Prostate gland (tissue), 2 donors: ENCODE results near the gene ARSB. TPM values are rescaled to one million over a fixed set of nuclear protein-coding genes. Genes with fewer than 3 reads are reported as not detected.

ENCODE experiments used
- DNase-seq: peaks from one replicate; pipeline ENCODE4 v3.0.0-alpha.2; 2019; ENCODE audit warnings: low spot score
- H3K27ac ChIP-seq, 2 donors: fragments of 200-600 bp; sonication (generic); 2 replicates each; pipeline ENCODE4 v1.5.1; 2017 to 2019
- H3K27me3 ChIP-seq: fragments of 200-600 bp; sonication (generic); replicated peaks from 2 replicates; pipeline ENCODE4 v1.5.1; 2019; ENCODE audit not compliant: insufficient read depth
- H3K36me3 ChIP-seq, 2 donors: fragments of 200-600 bp; sonication (generic); 1 replicate in 1 of 2; 2 replicates in 1 of 2; pipeline versions ENCODE4 v1.5.1 to v1.8.1; 2017 to 2019
- H3K4me1 ChIP-seq: fragments of 200-600 bp; sonication (generic); replicated peaks from 2 replicates; pipeline ENCODE4 v1.5.1; 2019
- H3K4me3 ChIP-seq, 2 donors: fragments of 200-600 bp; sonication (generic); 2 replicates each; pipeline ENCODE4 v1.5.1; 2017 to 2019
- H3K9me3 ChIP-seq: fragments of 200-600 bp; sonication (generic); 2 replicates; pipeline ENCODE4 v1.5.1; 2017
- POLR2A ChIP-seq: fragments of 450-650 bp; IDR thresholded peaks from one replicate; pipeline ENCODE4 v1.6.1; 2016; ENCODE audit warnings: antibody characterized with exemption, mild to moderate bottlenecking
- POLR2AphosphoS5 ChIP-seq: sonication (generic); formaldehyde crosslinking; IDR thresholded peaks from one replicate; pipeline ENCODE4 v1.6.1; 2017; ENCODE audit warnings: antibody characterized with exemption
- WGBS: methylation state at CpG from one replicate; pipeline ENCODE4 v1.1.5; 2018; 5-methylcytosine and 5-hydroxymethylcytosine counted together
- intact Hi-C: fragments of 100-400 bp; cut with DNase I; formaldehyde crosslinking; loops from one replicate; pipeline ENCODE4 v1.14.2; 2022
- total RNA-seq, 2 donors: library from RNA; depleted of rRNA; stranded (reverse); fragments of >200 nt; gene quantifications; one replicate each; pipeline ENCODE4 v1.1.0, GENCODE V29; 2016
- TF ChIP-seq, protein P1 (sequence below), 4 experiments: fragments of 200-600 bp in 2 of 4; fragments of 450-650 bp in 2 of 4; sonication (generic) in 2 of 4; IDR thresholded peaks; 1 replicate in 3 of 4; 2 replicates in 1 of 4; pipeline ENCODE4 v1.5.1; 2016 to 2019; ENCODE audit warnings: antibody characterized with exemption in 4 of 4, mild to moderate bottlenecking in 2 of 4, moderate library complexity in 2 of 4

ARSB gene
- total RNA-seq, 2 donors from 2014 or later, result 5.4 to 14.9 TPM

DNA sequence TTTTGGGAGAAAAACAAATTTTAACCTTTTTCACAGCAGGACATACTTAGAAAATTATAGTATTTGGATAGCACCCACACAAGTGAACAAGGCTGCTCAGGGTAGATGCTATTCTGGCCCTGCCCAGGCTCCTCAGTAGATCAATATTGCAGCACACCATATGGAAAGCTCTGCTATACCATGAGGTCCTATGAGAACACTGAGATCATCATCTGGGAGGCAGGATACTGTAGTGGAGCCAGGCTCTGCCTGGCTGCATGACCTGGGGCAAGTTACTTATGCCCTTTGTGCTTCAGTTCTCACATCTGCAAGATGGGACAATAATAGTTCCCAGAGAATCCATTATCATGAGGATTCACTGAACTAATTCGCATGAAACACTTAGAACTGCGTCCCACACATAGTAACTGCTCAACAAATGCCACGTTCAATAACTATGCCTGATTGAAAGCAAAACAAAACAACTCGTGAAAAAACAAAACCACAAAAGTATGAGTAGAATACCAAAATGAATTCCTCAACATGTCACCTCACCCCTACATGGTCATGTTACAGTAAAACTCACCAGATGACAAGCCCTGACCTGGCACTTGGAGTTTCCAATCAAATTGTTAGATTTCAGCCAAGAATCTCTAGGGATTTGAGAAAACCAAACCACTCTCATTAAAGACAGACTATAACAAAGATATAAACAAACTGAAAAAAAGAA lies 31.9 kb downstream of the ARSB start:
- Histone ChIP-seq H3K36me3 (no peaks in the 10 kb centered on the region), H3K27me3 (no peaks in the 10 kb centered on the region), H3K4me1 (no peaks in the 10 kb centered on the region), H3K27ac (no peak overlapping the region), H3K9me3 (no peaks in the 10 kb centered on the region), H3K4me3 (no peak overlapping the region)
- TF ChIP-seq, protein P1, sequence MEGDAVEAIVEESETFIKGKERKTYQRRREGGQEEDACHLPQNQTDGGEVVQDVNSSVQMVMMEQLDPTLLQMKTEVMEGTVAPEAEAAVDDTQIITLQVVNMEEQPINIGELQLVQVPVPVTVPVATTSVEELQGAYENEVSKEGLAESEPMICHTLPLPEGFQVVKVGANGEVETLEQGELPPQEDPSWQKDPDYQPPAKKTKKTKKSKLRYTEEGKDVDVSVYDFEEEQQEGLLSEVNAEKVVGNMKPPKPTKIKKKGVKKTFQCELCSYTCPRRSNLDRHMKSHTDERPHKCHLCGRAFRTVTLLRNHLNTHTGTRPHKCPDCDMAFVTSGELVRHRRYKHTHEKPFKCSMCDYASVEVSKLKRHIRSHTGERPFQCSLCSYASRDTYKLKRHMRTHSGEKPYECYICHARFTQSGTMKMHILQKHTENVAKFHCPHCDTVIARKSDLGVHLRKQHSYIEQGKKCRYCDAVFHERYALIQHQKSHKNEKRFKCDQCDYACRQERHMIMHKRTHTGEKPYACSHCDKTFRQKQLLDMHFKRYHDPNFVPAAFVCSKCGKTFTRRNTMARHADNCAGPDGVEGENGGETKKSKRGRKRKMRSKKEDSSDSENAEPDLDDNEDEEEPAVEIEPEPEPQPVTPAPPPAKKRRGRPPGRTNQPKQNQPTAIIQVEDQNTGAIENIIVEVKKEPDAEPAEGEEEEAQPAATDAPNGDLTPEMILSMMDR (IDR thresholded peaks at IDR 0.05), result no peak
- TF ChIP-seq POLR2AphosphoS5, result no peak
- TF ChIP-seq POLR2A, result no peak
- 90% methylated on average over 4 of the region's 4 CpGs for WGBS
- no peak for DNase-seq
- intact Hi-C loops, result no loop called here

DNA sequence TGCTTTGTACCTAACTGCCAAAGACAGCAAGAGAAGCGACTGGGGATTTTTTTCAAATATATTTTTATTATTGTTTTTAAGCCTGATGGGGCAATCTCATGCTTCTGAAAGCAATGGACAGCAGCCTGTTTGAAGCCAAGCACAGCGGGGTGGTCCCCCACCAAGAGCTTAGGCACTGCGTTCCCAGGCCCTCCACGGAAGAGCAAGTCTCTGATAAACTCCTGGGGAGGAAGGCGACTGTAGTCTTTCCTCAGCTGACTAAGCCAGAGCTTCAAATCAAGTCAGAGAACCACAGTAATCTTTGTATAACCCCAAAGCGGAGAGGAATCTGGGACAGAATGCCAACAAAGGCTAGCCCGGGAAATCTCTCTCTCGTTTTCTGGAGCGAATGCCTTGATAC lies 54.4 kb downstream of the ARSB start:
- Histone ChIP-seq H3K4me3 (no peak overlapping the region), H3K4me1 (no peaks in the 10 kb centered on the region), H3K27me3 (no peaks in the 10 kb centered on the region), H3K36me3 (no peaks in the 10 kb centered on the region), H3K9me3 (no peaks in the 10 kb centered on the region), H3K27ac (no peak overlapping the region)
- no peak for DNase-seq
- WGBS, result 75% methylated on average over 9 of the region's 9 CpGs
- no peak for TF ChIP-seq POLR2AphosphoS5
- TF ChIP-seq POLR2A, result no peak
- TF ChIP-seq, protein P1 (IDR thresholded peaks at IDR 0.05), result no peak
- intact Hi-C loops, result no loop called here

DNA sequence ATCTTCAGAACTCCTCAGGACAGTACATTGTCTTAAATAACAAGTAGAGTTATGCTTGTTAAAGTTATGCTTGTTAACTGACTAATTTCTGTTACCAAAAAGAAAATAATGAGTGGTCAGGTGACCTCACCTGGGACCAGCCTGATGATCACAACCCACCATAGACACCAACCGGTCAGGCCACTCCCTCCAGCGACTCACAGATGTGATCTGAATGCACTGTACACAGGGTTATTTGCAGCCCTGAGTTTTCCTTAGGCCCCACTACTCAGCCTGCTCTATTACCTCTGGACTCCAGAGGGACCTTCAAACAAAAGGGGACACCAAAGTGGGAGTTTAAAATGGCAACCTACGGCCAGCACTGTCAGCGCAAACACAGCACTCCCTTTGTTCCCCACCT lies 55.3 kb downstream of the ARSB start:
- TF ChIP-seq POLR2AphosphoS5 (no peak), POLR2A (no peak)
- TF ChIP-seq, protein P1 (IDR thresholded peaks at IDR 0.05), result no peak
- Histone ChIP-seq H3K4me3 (no peak overlapping the region), H3K36me3 (no peaks in the 10 kb centered on the region), H3K27ac (no peak overlapping the region), H3K9me3 (no peaks in the 10 kb centered on the region), H3K4me1 (no peaks in the 10 kb centered on the region), H3K27me3 (no peaks in the 10 kb centered on the region)
- intact Hi-C loops, result no loop called here
- WGBS, result 88% methylated on average over 4 of the region's 4 CpGs
- no peak for DNase-seq

DNA sequence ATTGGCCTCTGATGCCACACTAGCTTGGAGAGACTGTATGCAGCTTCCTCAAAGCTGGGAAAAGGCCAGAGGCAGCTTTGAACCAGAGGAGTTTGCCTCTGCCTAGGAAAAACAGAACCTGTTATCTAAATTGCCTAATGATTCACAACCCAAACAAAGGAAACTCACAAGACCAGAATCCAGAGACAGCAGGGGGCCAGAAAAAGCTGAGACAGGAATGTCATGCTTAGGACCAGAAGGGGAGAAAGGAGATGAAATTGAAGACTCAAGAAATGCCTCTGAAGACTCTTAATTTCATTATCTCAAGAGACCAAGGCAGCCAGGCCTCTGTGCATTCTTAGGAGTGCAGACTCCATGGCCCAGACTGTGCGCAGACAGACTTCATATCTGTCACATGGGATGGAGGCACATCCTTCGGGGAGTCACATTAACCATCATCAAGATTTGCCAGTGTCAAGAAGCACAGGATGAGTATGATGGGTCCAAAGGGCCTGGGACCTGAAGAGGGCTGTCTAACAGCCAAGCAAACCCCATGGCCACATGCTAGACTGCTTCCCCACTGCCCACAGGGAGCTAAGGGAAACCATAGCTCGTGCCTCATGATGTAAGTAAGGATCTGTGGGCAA lies 57.3 kb downstream of the ARSB start:
- WGBS, result 98% methylated on average over 3 of the region's 3 CpGs
- intact Hi-C loops, result no loop called here

More for the DNA sequence above, 57.3 kb downstream of the ARSB start:
- H3K36me3 ChIP-seq, result no peaks in the 10 kb centered on the region
- no peak for DNase-seq
- H3K27me3 ChIP-seq, result no peaks in the 10 kb centered on the region
- H3K9me3 ChIP-seq, result no peaks in the 10 kb centered on the region
- no peaks in the 10 kb centered on the region for H3K4me1 ChIP-seq
- H3K4me3 ChIP-seq, result no peak overlapping the region
- TF ChIP-seq, protein P1 (IDR thresholded peaks at IDR 0.05), result no peak
- TF ChIP-seq POLR2AphosphoS5 (no peak), POLR2A (no peak)
- no peak overlapping the region for H3K27ac ChIP-seq
